NCI-H1092 (cell line): ENCODE data around the gene MAP9.
"Not testable (repeated sequence)": the region's sequence is repeated elsewhere in the genome, so short reads cannot be mapped to it uniquely, and the experiment has no call there.

Experiments used
- DNase-seq: peaks from one replicate; lab custom pipeline; 2025; lab: John Stamatoyannopoulos, UW

The MAP9 gene

GRCh38 chr4:155376387-155377268 lies at the start of gene MAP9:
Gene MAP9, minus strand, starts transcription at chr4:155376965. Its CDS starts 1,115 bp downstream, at chr4:155375850.
- peak; percentile 98 for DNase-seq

DNA sequence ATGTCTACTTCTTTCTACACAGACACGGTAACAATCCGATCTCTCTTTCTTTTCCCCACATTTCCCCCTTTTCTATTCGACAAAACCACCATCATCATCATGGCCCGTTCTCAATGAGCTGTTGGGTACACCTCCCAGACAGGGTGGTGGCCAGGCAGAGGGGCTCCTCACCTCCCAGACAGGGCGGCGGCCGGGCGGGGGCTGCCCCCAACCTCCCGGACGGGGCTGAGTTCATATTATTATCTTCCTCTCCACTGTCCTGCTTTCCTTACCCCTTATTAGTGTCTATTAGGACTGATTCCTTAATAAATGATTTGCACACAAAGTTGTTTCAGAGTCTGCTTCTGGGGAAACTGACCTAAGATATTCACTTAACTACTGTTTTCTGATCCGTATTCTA lies 48.0 kb upstream of the MAP9 start:
- not testable (repeated sequence) for DNase-seq

GRCh38 chr4:155423671-155424070 lies 46.9 kb upstream of the MAP9 start:
- DNase-seq = no peak

DNA sequence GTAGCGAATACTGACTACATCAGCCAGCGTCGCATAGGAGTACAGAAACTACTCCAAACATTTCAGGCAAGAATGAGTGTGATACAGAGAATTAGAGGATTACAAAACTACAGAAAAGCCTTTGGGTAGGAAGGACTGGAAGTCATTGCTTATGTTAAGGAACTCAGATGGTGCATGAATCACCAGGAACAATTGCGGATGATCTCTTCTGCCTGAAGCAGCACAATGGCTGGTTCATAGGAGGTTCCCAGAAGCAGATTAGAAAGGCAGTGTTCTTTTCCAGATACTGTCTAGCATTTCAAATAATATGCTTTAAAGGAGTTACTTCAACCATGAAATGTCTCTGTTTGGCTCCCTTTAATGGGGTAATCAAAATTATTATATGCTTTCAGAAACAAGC lies 42.5 kb upstream of the MAP9 start:
- DNase-seq = no peak

GRCh38 chr4:155415662-155416061 lies 38.9 kb upstream of the MAP9 start:
- no peak for DNase-seq

- no peak for DNase-seq
These were observed 36.7 kb upstream of the MAP9 start for GRCh38 chr4:155413451-155413850.

DNA sequence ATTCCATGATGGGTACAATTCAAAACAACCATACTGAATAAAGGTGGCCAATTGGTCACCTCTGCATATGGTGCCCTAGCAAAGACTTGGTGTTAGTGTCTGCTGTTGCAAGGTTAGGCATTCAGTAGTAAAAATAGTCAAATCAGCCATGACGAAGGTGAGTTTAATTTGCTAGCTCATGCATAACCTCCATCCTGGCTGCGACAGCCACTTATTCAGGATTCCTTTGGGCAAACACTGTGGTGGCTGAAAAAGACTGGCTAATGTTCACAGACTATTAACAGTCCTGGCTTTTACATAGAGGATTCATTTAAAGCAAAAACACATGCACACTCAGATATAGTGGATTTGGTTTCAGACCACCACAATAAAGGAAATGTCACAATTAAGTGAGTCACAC lies 34.8 kb upstream of the MAP9 start:
- DNase-seq = no peak

DNA sequence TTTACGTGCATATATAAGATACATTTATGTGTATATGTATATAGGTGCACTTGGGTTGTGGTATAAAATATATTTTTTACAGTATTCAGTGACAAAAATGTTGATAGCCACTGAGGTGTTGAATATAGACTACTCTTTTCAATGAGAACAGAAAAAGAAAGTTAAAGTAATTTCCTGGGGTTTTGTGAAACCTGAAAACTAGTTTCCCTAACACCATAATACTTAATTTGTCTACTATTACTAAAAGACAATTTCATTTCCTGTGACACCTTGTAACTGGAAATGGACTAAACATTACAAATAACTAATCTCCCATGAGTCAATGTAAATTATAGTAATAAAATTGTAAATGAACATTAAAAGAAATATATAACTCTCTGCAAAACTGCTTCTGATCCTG lies 32.0 kb upstream of the MAP9 start:
- no peak for DNase-seq

DNA sequence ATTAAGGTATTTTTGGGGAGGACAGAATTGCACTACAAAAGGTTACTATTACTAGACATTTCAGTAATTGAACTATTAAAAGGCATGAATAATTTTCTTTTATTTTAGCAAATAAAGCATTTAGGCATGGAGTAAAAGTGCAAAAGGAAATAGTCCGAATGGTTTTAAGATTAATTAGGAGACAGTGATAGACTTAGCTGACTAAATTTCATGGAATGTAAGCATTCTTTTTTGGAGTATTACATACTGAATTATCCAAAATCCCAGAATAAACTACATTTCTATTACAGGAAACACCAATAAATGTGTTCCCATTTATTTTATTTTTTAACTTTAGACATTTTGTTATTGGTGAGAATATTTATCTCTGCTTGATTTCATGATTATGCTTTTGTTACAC lies 30.7 kb upstream of the MAP9 start:
- no peak for DNase-seq

DNA sequence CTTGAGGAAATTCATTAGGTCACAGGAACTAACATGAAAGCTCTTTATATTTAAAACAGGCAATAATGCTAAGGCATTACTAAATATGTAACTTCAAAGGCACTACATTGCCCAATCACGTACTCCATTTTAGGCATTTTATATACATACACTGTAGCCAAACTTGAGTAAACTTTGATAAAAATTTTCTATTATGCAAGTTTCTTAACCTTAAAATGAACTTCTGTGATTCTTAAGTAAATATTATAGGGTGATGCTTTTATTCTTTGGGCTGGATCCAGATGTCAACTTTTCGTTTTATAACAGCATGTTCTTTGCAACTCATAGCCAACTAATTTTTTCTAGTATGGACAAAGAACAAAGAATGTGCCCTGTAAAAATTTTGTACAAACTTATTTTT lies 28.3 kb upstream of the MAP9 start:
- no peak for DNase-seq

- no peak for DNase-seq
These were observed 27.1 kb upstream of the MAP9 start for GRCh38 chr4:155403886-155404285.

DNA sequence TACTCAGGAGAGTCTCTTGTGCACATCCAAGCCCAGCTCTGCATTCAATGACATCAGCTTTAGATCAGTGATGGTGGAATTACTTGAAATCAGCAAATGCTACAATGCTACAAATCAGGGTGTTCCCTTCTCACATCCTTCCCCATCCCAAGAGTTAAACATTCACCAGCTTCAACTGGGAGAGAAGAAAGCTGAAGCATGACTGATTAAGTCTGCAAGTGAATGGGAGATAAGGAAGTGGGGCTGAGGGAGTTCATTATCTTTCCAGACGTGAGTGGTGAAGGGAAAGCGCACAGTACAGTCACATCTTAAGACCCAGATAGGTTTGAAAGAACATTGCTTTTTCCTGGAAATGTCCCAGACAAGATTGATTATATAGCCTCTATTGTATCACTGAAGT lies 26.2 kb upstream of the MAP9 start:
- DNase-seq = no peak

GRCh38 chr4:155400893-155401292 lies 24.1 kb upstream of the MAP9 start:
- no peak for DNase-seq

DNA sequence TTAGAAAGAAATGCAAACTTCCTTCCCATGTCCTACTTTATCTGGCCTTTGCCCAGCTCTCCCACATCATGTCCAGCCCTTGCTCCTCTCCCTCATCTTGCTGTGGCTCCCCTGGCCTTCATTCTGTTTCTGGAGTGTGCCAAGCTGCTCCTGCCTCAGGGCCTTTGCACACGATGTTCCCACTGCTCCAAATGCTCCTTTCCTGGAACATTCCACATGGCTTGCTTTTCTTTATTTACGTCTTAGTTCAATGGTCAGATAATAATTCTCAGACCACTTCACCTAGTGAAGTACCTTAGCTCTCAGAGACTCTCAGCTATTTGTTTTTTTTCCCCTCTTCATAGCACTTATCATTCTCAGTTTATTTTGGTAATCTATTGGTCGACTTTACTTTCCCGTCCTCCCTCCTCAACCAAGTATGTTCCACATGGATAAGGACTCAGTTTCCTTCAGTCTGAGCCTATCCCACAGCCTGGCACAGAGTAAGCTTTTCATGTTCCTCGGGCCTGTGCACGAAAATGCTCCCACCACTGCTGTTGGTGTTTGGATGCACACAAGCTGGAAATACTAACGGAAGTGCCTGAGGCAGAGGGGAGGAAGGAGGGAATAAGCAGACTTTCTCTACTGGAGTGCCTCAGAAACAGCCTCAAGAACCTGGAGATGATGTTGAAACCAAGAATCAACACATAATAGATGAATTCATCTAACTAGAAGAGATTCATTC lies 23.4 kb upstream of the MAP9 start:
- no peak for DNase-seq

- DNase-seq = no peak
These were observed 15.9 kb upstream of the MAP9 start for GRCh38 chr4:155392481-155393184.

DNA sequence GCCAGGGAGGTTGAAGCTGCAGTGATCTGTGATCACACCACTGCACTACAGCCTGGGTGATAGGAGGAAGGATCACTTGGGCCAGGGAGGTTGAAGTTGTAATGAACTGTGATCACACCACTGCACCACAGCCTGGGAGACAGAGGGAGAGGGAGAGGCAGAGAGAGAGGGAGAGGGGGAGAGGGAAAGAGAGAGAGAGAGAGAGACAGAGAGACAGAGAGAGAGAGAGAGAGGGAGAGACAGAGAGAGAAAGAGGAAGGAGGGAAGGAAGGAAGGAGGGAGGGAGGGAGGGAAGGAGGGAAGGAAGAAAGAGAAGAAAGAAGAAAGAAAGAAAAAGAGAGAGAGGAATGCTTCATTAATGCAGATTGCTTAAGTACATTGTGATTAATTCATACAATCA lies 15.2 kb upstream of the MAP9 start:
- DNase-seq = no peak

GRCh38 chr4:155388162-155388561 lies 11.4 kb upstream of the MAP9 start:
- no peak for DNase-seq

GRCh38 chr4:155383541-155383940 lies 6.8 kb upstream of the MAP9 start:
- DNase-seq = no peak

DNA sequence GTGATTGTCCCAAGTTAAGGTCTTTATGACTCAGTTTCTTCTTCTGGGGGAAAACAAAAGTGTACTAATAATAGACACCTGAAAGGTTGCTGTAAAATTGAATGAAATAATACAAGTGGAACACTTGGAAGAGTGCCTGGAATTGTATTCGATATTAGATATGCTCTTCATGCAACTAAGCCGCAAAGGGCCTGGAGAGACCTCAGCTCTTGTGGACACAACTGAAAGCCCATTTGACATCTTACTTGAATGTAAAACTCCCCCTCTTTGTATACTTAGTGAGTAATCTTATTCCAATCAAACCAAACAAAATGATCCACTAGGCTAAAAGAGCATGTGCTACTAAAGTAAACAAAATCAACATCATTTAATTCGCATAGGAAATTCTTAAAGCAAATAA lies 511 bp upstream of the MAP9 start:
- peak; percentile 7 for DNase-seq

DNA sequence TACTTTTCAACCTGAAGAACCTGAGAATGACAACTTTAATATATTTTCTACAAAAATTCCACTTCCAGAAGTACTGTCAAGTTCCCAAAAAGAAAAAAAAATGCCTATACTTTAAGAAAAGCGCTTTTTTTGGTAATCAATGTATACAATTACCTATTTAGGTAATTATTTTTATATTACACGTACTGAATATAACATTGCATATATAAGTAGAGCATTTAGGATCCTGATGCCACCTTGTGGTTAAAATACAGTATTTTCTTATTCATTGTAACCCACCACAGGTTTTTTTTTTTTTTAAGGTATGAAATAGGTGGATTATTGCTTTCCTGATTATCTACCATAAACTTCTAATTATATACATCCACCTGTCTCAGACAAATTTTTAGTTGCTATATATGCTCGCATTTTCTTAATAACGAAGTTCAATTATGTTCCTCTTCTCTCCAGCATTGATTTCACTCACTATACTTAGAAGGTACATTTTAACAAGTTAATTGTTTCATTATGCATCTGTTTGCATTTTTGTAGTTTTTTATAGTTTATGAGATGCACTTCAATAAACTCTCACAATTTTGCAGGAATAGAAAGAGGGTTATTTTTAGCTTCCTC lies 5.2 kb downstream of the MAP9 start:
- DNase-seq = peak; percentile 5

GRCh38 chr4:155367608-155368007 lies 9.2 kb downstream of the MAP9 start:
- no peak for DNase-seq

DNA sequence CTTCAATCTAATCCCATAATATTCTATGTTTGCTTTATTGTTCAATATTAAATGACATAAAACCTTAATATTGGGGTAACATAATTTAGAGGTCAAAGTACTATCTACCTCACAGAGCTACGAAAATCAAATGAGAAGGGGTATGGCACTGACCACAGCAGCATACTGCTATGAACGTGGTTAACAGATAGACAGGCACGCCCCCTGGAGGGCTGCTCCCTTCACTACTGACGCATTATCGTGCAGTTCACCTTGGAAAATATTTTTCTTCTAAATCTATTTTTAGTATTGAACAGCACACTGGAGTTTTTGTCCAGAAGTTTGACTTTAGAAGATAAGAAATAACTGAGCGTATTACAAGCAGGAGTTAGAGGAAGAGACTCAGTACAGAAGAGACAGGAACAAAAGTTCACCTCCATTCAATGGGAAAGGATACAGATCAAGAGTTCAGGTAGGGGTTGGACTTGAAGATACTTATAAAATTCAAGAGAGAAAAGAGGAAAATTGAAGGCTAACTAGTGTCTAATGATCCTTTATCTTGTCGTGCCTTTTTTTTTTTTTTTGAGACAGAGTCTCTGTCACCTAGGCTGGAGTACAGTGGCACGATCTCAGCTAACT lies 22.7 kb downstream of the MAP9 start:
- DNase-seq = peak; percentile 0
